ENCODE data around the gene TSPAN12. TPM values are rescaled to one million over a fixed set of nuclear protein-coding genes. Genes with fewer than 3 reads are reported as not detected.

TSPAN12 gene
- total and polyA plus RNA-seq, 2 of the 8 experiments (the other 6 are each of a cell fraction or from before 2014, with no cell fraction given), result 6.1 to 17.9 TPM

DNA sequence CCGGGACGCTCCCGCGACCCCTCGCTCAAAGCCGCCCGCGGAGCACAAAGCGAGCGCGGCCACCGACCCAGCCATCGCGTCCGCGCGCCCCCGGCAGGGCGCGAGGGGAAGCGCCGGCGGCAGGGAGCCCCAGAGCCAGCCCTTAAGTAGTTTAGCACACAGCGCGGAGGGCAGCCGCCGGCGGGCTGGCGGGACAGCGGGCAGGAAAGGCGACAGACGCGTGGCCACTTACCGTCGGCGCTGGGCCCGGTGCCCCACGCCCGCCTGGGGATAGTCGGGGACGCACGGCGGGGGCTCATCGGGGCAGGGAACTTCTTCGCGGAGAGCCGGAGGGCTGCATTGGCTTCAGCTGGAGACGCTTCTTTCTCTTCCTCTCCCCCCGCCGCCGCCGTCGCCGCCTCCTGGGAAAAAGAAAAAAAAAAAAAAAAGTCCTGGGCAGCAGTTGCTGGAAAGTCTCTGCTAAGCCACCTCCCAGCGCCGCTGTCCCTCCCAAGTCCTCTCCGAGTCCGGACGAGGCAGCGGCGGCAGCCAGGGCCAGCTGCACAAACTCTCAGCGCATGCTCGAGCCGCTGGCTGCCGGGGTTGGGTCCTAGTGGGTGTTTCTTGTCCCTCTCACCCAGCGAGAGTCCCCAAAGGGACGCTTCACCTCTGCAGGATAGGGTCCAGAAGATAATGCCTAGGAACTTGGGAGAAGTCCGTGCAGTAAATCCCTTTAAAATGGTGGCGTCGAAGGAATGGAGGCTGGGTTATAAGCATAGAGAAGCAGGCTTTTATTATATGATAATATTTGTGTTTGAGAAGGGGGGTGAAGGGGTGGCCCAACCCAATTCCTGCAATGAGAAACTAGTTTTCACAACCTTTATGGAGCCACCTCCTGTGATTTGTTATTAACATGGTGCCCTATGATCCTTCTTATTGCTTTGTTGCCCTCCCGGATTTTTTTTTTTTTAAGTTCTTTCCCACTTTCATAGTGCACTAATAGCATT, at the start of gene TSPAN12 (continued):
- TF ChIP-seq, protein P1, sequence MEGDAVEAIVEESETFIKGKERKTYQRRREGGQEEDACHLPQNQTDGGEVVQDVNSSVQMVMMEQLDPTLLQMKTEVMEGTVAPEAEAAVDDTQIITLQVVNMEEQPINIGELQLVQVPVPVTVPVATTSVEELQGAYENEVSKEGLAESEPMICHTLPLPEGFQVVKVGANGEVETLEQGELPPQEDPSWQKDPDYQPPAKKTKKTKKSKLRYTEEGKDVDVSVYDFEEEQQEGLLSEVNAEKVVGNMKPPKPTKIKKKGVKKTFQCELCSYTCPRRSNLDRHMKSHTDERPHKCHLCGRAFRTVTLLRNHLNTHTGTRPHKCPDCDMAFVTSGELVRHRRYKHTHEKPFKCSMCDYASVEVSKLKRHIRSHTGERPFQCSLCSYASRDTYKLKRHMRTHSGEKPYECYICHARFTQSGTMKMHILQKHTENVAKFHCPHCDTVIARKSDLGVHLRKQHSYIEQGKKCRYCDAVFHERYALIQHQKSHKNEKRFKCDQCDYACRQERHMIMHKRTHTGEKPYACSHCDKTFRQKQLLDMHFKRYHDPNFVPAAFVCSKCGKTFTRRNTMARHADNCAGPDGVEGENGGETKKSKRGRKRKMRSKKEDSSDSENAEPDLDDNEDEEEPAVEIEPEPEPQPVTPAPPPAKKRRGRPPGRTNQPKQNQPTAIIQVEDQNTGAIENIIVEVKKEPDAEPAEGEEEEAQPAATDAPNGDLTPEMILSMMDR (IDR thresholded peaks at IDR 0.05; ENCODE audit: control extremely low read depth in 1 of 3, insufficient read depth in 1 of 3, low read depth in 1 of 3, low read length in 3 of 3), result peak; percentile 58 to 68 (median 67)
- no peak for TF ChIP-seq EP300 (IDR thresholded peaks at IDR 0.05; ENCODE audit: borderline replicate concordance in 1 of 2, low read depth in 2 of 2, low read length in 2 of 2)
- peak; percentile 84 for TF ChIP-seq PHF8 (conservative IDR thresholded peaks at IDR 0.05; ENCODE audit: low read depth, low read length)
- TF ChIP-seq SUZ12 (IDR thresholded peaks at IDR 0.05; ENCODE audit: low read length), result no peak
- TF ChIP-seq ASH2L (IDR thresholded peaks at IDR 0.05; ENCODE audit: low read length), result peak; percentile 84
- TF ChIP-seq POU5F1 (IDR thresholded peaks at IDR 0.05; ENCODE audit: low read depth, low read length), result no peak
- TF ChIP-seq USF2 (IDR thresholded peaks at IDR 0.05; ENCODE audit: low read length), result no peak

Measured in H1 (cell line).